ENCODE results near the gene RUBCN. TPM values are rescaled to one million over a fixed set of nuclear protein-coding genes. Genes with fewer than 3 reads are reported as not detected.
"Not testable (repeated sequence)": the region's sequence is repeated elsewhere in the genome, so short reads cannot be mapped to it uniquely, and the experiment has no call there.

The RUBCN gene
- total RNA-seq, 2 donors from 2014 or later: 42.7 to 59.7 TPM

DNA sequence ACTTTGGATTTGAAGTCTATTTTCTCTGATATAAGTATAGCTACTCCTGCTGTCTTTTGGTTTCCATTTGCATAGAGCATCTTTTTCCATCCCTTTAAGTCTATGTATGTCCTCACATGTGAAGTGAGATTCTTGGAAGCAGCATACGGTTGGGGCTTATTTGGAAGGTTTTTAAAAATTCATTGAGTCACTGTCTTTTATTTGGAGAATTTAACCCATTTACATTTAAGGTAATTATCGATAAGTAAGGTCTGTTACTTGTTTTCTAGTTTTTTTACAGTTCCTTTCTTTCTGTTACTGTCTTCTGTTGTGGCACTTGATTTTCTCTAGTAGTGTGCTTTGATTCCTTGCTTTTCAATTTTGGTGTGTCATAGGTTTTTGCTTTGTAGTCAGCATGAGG is 14.0 kb downstream of the RUBCN start:
- peaks cover 6% of the 10 kb centered on the region in 2 donors for H3K4me1 Mint-ChIP-seq (ENCODE audit: low read depth in 2 of 2)
- H3K36me3 Mint-ChIP-seq: peaks cover 12% of the 10 kb centered on the region
- ATAC-seq (no peak), DNase-seq (ENCODE audit: low spot score) (no peak)
- no peak overlapping the region for H3K27ac Mint-ChIP-seq
- no peak overlapping the region for H3K4me3 Mint-ChIP-seq
- H3K27me3 Mint-ChIP-seq: no peaks in the 10 kb centered on the region
- H3K9me3 Mint-ChIP-seq: peaks cover 3% of the 10 kb centered on the region

- no peak for DNase-seq (ENCODE audit: low spot score)
- Mint-ChIP-seq H3K27ac (no peak overlapping the region), H3K27me3 (no peaks in the 10 kb centered on the region), H3K36me3 (peaks cover 18% of the 10 kb centered on the region), H3K4me3 (no peak overlapping the region), H3K9me3 (peaks cover 3% of the 10 kb centered on the region), H3K4me1 (ENCODE audit: low read depth in 2 of 2) (peaks cover 3 to 6% of the 10 kb centered on the region in 2 donors)
- ATAC-seq: no peak
Observed at GRCh38 chr3:197720694-197721093, 16.0 kb downstream of the RUBCN start.

DNA sequence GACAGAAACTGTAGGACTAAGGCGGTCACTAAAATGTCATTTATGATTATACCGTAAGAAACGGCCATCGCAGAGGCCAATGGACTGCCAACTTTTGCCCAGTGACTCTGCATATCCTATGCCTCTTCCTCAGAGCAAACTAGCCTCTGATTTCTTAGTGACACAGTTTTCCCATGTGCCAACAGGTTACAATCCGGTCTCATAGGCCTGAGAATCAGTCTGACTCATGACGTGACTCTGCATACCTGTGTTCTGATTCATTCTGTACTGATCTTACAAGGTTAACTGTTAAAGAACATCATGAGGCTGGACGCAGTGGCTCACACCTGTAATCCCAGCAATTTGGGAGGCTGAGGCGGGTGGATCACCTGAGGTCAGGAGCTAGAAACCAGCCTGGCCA is 17.8 kb downstream of the RUBCN start:
- peaks cover 18% of the 10 kb centered on the region for H3K36me3 Mint-ChIP-seq
- no peak overlapping the region for H3K27ac Mint-ChIP-seq
- H3K4me3 Mint-ChIP-seq: no peak overlapping the region
- peaks cover 3 to 6% of the 10 kb centered on the region in 2 donors for H3K4me1 Mint-ChIP-seq (ENCODE audit: low read depth in 2 of 2)
- no peak for ATAC-seq
- H3K27me3 Mint-ChIP-seq: no peaks in the 10 kb centered on the region
- H3K9me3 Mint-ChIP-seq: peaks cover 3% of the 10 kb centered on the region
- DNase-seq (ENCODE audit: low spot score): no peak

- DNase-seq (ENCODE audit: low spot score) (no peak), ATAC-seq (no peak)
- H3K36me3 Mint-ChIP-seq: peaks cover 10% of the 10 kb centered on the region
Observed at GRCh38 chr3:197714251-197714650, 22.5 kb downstream of the RUBCN start.

DNA sequence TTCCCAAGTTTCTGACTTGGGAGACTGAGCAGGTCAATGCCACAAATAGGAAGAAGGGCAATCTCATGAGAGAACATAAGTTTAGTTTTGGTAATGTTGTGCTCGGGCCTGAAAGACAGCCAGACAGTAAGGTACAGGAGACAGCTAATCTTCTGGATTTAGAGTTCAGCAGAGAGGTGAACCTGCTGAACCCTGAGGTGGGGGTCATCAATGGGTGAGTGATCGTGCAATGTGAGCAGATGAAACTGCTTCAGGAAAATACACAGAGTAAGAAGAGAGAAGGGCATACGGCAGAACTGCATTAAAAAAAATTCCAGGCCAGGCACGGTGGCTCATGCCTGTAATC is 23.3 kb downstream of the RUBCN start:
- H3K27me3 Mint-ChIP-seq: no peaks in the 10 kb centered on the region
- H3K36me3 Mint-ChIP-seq: peaks cover 10% of the 10 kb centered on the region
- no peaks in the 10 kb centered on the region for H3K9me3 Mint-ChIP-seq
- H3K27ac Mint-ChIP-seq: peak overlapping the region; percentile 87 to 95
- DNase-seq (ENCODE audit: low spot score): no peak
- peaks cover 14 to 24% of the 10 kb centered on the region in 2 donors for H3K4me1 Mint-ChIP-seq (ENCODE audit: low read depth in 2 of 2)
- H3K4me3 Mint-ChIP-seq: peak overlapping the region; percentile 86
- ATAC-seq: no peak

More at GRCh38 chr3:197714251-197714650, 22.5 kb downstream of the RUBCN start:
- Mint-ChIP-seq H3K4me1 (ENCODE audit: low read depth in 2 of 2) (peaks cover 14 to 24% of the 10 kb centered on the region in 2 donors), H3K27me3 (no peaks in the 10 kb centered on the region), H3K27ac (peak overlapping the region; percentile 5 to 50), H3K9me3 (no peaks in the 10 kb centered on the region), H3K4me3 (no peak overlapping the region)

GRCh38 chr3:197711973-197712707 is 24.6 kb downstream of the RUBCN start:
- peak overlapping the region; percentile 87 to 95 for H3K27ac Mint-ChIP-seq

DNA sequence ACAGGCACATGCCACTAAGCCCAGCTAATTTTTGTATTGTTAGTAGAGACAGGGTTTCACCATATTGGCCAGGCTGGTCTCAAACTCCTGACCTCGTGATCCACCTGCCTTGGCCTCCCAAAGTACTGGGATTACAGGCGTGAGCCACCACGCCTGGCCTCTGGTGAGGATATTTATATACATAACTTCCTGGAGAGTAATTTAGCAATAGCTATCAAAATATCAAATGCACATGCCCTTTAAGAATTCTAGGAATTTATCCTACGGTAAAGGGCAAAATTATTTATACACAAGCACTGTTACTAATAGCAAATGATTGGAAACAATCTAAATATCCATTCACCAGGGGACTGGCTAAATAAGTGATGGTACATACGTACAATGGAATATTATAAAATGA is 25.7 kb downstream of the RUBCN start:
- peaks cover 20 to 29% of the 10 kb centered on the region in 2 donors for H3K4me1 Mint-ChIP-seq (ENCODE audit: low read depth in 2 of 2)

More at GRCh38 chr3:197711973-197712707, 24.6 kb downstream of the RUBCN start:
- Mint-ChIP-seq H3K9me3 (no peaks in the 10 kb centered on the region), H3K4me3 (peak overlapping the region; percentile 86), H3K27me3 (no peaks in the 10 kb centered on the region), H3K36me3 (peaks cover 10% of the 10 kb centered on the region), H3K4me1 (ENCODE audit: low read depth in 2 of 2) (peaks cover 14 to 24% of the 10 kb centered on the region in 2 donors)
- peak; percentile 99 to 100 for ATAC-seq
- peak; percentile 91 for DNase-seq (ENCODE audit: low spot score)

GRCh38 chr3:197709135-197709534 is 27.6 kb downstream of the RUBCN start:
- no peak for ATAC-seq
- H3K27ac Mint-ChIP-seq: peak overlapping the region in 1 of 2 donors; percentile 39
- peaks cover 5% of the 10 kb centered on the region for H3K36me3 Mint-ChIP-seq
- H3K27me3 Mint-ChIP-seq: no peaks in the 10 kb centered on the region
- DNase-seq (ENCODE audit: low spot score): no peak
- no peaks in the 10 kb centered on the region for H3K9me3 Mint-ChIP-seq
- peaks cover 20 to 29% of the 10 kb centered on the region in 2 donors for H3K4me1 Mint-ChIP-seq (ENCODE audit: low read depth in 2 of 2)
- H3K4me3 Mint-ChIP-seq: no peak overlapping the region

More for the DNA sequence above, 25.7 kb downstream of the RUBCN start:
- ATAC-seq; H3K27me3 Mint-ChIP-seq; H3K4me3 Mint-ChIP-seq; H3K9me3 Mint-ChIP-seq; DNase-seq (ENCODE audit: low spot score); H3K36me3 Mint-ChIP-seq: not testable (repeated sequence)
- H3K27ac Mint-ChIP-seq: peak overlapping the region; percentile 45 to 87

DNA sequence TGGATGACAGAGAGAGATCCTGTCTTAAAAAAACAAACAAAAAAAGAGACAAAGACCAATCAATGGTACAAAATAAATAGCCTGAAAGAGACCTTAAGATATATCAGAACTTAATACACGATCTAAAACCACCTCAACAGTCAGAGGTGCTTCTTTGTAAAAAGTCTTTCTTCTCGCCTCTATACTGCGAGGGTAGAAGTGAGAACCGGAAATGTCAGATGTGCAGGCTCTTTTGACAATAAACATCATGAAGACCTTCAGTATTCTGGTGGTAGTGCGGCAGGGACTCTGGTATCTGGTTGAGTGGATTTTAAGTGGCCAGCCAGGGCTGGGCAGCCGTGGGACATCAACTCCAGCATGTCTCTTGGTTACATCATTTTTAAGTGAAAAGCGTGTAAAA is 30.0 kb downstream of the RUBCN start:
- H3K9me3 Mint-ChIP-seq: no peaks in the 10 kb centered on the region
- DNase-seq (ENCODE audit: low spot score): no peak
- H3K4me3 Mint-ChIP-seq: peak overlapping the region; percentile 74
- ATAC-seq: peak; percentile 56 to 62
- H3K27me3 Mint-ChIP-seq: no peaks in the 10 kb centered on the region
- H3K36me3 Mint-ChIP-seq: peaks cover 11% of the 10 kb centered on the region
- H3K4me1 Mint-ChIP-seq (ENCODE audit: low read depth in 2 of 2): peaks cover 6 to 9% of the 10 kb centered on the region in 2 donors
- peak overlapping the region; percentile 75 to 95 for H3K27ac Mint-ChIP-seq

GRCh38 chr3:197701841-197702240 is 34.9 kb downstream of the RUBCN start:
- Mint-ChIP-seq H3K27me3 (no peaks in the 10 kb centered on the region), H3K4me1 (ENCODE audit: low read depth in 2 of 2) (peaks cover 5 to 9% of the 10 kb centered on the region in 2 donors), H3K27ac (peak overlapping the region in 1 of 2 donors; percentile 31), H3K9me3 (no peaks in the 10 kb centered on the region), H3K4me3 (no peak overlapping the region), H3K36me3 (peaks cover 26% of the 10 kb centered on the region)
- ATAC-seq (no peak), DNase-seq (ENCODE audit: low spot score) (no peak)

GRCh38 chr3:197700095-197700494 is 36.6 kb downstream of the RUBCN start:
- ATAC-seq (no peak), DNase-seq (ENCODE audit: low spot score) (no peak)
- no peaks in the 10 kb centered on the region for H3K9me3 Mint-ChIP-seq
- H3K27me3 Mint-ChIP-seq: no peaks in the 10 kb centered on the region
- peaks cover 32% of the 10 kb centered on the region for H3K36me3 Mint-ChIP-seq
- H3K4me3 Mint-ChIP-seq: no peak overlapping the region
- H3K4me1 Mint-ChIP-seq (ENCODE audit: low read depth in 2 of 2): peaks cover 0 to 4% of the 10 kb centered on the region in 2 donors
- H3K27ac Mint-ChIP-seq: no peak overlapping the region

GRCh38 chr3:197697355-197697754 is 39.3 kb downstream of the RUBCN start:
- Mint-ChIP-seq H3K36me3 (peaks cover 32% of the 10 kb centered on the region), H3K27me3 (no peaks in the 10 kb centered on the region), H3K4me3 (no peak overlapping the region), H3K27ac (no peak overlapping the region), H3K4me1 (ENCODE audit: low read depth in 2 of 2) (peaks cover 2 to 4% of the 10 kb centered on the region in 2 donors), H3K9me3 (no peaks in the 10 kb centered on the region)
- ATAC-seq: no peak
- DNase-seq (ENCODE audit: low spot score): no peak

DNA sequence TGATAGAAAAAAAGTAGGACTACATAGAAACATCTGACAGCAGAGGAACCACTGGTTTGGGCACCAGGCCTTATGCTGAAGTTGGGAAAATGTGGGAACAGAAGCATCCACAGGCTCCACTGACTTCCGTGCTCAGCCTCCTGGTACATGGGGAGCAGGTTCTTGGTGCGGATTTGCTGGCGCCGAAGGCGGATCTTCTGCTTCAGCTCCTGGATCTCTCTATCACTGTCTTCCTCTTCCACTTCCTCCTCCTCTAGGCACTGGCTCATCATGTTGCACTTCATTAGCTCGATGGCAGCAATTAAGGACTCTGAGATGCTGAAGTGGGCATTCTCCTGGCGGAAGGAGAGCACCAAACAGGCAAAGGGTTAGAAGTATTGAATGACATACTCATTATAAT is 42.5 kb downstream of the RUBCN start:
- ATAC-seq: no peak
- H3K4me3 Mint-ChIP-seq: no peak overlapping the region
- peaks cover 40% of the 10 kb centered on the region for H3K36me3 Mint-ChIP-seq
- no peak for DNase-seq (ENCODE audit: low spot score)
- no peaks in the 10 kb centered on the region for H3K27me3 Mint-ChIP-seq
- no peak overlapping the region for H3K27ac Mint-ChIP-seq
- H3K4me1 Mint-ChIP-seq (ENCODE audit: low read depth in 2 of 2): peaks cover 2 to 4% of the 10 kb centered on the region in 2 donors
- no peaks in the 10 kb centered on the region for H3K9me3 Mint-ChIP-seq

DNA sequence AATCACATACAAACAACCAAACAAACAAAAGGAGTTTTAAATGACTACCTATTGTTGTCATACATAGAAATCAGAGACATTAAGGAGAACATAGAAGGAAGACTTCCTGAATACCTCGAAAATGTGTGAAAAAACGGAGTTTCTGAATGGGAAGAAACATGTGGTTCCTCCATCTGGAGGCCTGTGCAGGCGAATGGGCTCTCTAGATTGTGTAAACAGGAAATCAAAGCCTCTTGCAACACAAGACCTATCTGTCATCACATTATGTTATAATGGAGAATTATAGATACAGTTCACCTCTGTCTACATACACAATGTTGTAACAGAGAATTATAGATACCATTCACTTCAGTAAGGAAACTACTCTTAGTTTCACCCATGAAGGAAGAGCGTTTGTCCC is 44.1 kb downstream of the RUBCN start:
- no peak for DNase-seq (ENCODE audit: low spot score)
- H3K4me1 Mint-ChIP-seq (ENCODE audit: low read depth in 2 of 2): peaks cover 0 to 2% of the 10 kb centered on the region in 2 donors
- ATAC-seq: no peak
- H3K9me3 Mint-ChIP-seq: no peaks in the 10 kb centered on the region
- no peaks in the 10 kb centered on the region for H3K27me3 Mint-ChIP-seq
- no peak overlapping the region for H3K4me3 Mint-ChIP-seq
- H3K27ac Mint-ChIP-seq: peak overlapping the region in 1 of 2 donors; percentile 26
- H3K36me3 Mint-ChIP-seq: peaks cover 34% of the 10 kb centered on the region
